H1 (cell line): Measurements from ENCODE around the gene AAMP. TPM values are rescaled to one million over a fixed set of nuclear protein-coding genes. Genes with fewer than 3 reads are reported as not detected.

Source experiments
- CTCF ChIA-PET: fragments of 300-600 bp; sonication (Branson Sonifier 250); formaldehyde crosslinking; loops from one replicate; lab custom pipeline; 2021; ENCODE audit not compliant: partially characterized antibody; lab: Charles Lee
- POLR2A ChIA-PET: fragments of 300-600 bp; sonication (Branson Sonifier 250); formaldehyde crosslinking; loops from one replicate; lab custom pipeline; 2021; ENCODE audit warnings: inconsistent platforms; ENCODE audit not compliant: partially characterized antibody; lab: Charles Lee
- DNase-seq, 2 experiments: peaks; one replicate each; pipeline versions ENCODE4 v3.0.0 to v3.0.0-alpha.2; 2010 to 2022; ENCODE audit warnings: low spot score in 2 of 2, low read depth in 1 of 2, mixed read lengths in 1 of 2
- FAIRE-seq: peaks from 2 replicates; lab custom pipeline; 2011; peaks lifted over from hg19 to GRCh38; lab: Jason Lieb, UNC
- H2AFZ ChIP-seq: 2 replicates; pipeline ENCODE4 v1.8.1; 2012; ENCODE audit warnings: low read length, inconsistent platforms
- H2AK5ac ChIP-seq: 2 replicates; pipeline ENCODE4 v1.6.1; 2013; ENCODE audit warnings: low read depth, low read length
- H2BK120ac ChIP-seq: replicated peaks from 2 replicates; pipeline ENCODE3; 2013; ENCODE audit warnings: low read depth, low read length, inconsistent platforms
- H2BK12ac ChIP-seq: 2 replicates; pipeline ENCODE4 v1.6.1; 2013; ENCODE audit warnings: low read depth, low read length
- H2BK15ac ChIP-seq: 2 replicates; pipeline ENCODE4 v1.6.1; 2013; ENCODE audit warnings: low read length
- H2BK20ac ChIP-seq: 2 replicates; pipeline ENCODE4 v1.6.1; 2013; ENCODE audit warnings: low read length
- H2BK5ac ChIP-seq: 2 replicates; pipeline ENCODE4 v1.6.1; 2013; ENCODE audit warnings: low read depth, low read length
- H3K14ac ChIP-seq: 2 replicates; pipeline ENCODE4 v1.6.1; 2013; ENCODE audit warnings: inconsistent platforms; ENCODE audit not compliant: insufficient read length
- H3K18ac ChIP-seq: 2 replicates; pipeline ENCODE4 v1.6.1; 2013; ENCODE audit warnings: low read length; ENCODE audit errors: extremely low read depth
- H3K23ac ChIP-seq: 2 replicates; pipeline ENCODE4 v1.6.1; 2013; ENCODE audit warnings: inconsistent platforms; ENCODE audit not compliant: insufficient read length
- H3K23me2 ChIP-seq: 2 replicates; pipeline ENCODE4 v1.6.1; 2013; ENCODE audit warnings: low read depth, low read length
- H3K27ac ChIP-seq: 2 replicates; pipeline ENCODE4 v1.6.1; 2011; ENCODE audit warnings: low read depth, low read length, inconsistent platforms
- H3K27me3 ChIP-seq, 4 experiments: replicated peaks in 1 of 4; 1 replicate in 1 of 4; 2 replicates in 3 of 4; pipeline versions ENCODE4 v1.6.1 to v1.8.1; 2011 to 2013; ENCODE audit warnings: low read length in 3 of 4, mild to moderate bottlenecking in 3 of 4, inconsistent platforms in 2 of 4, mixed read lengths in 2 of 4, moderate library complexity in 1 of 4; ENCODE audit not compliant: control insufficient read depth in 3 of 4, insufficient read depth in 3 of 4; ENCODE audit errors: extremely low read depth in 1 of 4
- H3K36me3 ChIP-seq, 4 experiments: 2 replicates each; pipeline versions ENCODE4 v1.6.1 to v1.8.1; 2011 to 2013; ENCODE audit warnings: mild to moderate bottlenecking in 4 of 4, low read length in 3 of 4, moderate library complexity in 2 of 4, control low read depth in 1 of 4, inconsistent platforms in 1 of 4; ENCODE audit not compliant: insufficient read depth in 4 of 4, control insufficient read depth in 2 of 4
- H3K4ac ChIP-seq: replicated peaks from 2 replicates; pipeline ENCODE3; 2013; ENCODE audit warnings: low read length, low read depth, mixed read lengths, inconsistent platforms; ENCODE audit not compliant: insufficient read length
- H3K4me1 ChIP-seq, 4 experiments: replicated peaks in 1 of 4; 1 replicate in 1 of 4; 2 replicates in 3 of 4; pipeline versions ENCODE4 v1.6.1 to v1.8.1; 2011 to 2013; ENCODE audit warnings: low read length in 3 of 4, inconsistent platforms in 2 of 4, mixed read lengths in 1 of 4; ENCODE audit not compliant: insufficient read depth in 4 of 4, control insufficient read depth in 3 of 4
- H3K4me2 ChIP-seq, 2 experiments: 2 replicates each; pipeline versions ENCODE4 v1.6.1 to v1.8.1; 2011 to 2013; ENCODE audit warnings: low read depth in 2 of 2, low read length in 2 of 2, control low read depth in 1 of 2, inconsistent platforms in 1 of 2, mild to moderate bottlenecking in 1 of 2; ENCODE audit not compliant: insufficient read depth in 1 of 2
- H3K4me3 ChIP-seq, 4 experiments: fragments of 200-600, 300-600 bp in 1 of 4; sonication (generic), shearing (Covaris generic), sonication (Bioruptor Twin) in 1 of 4; 2 replicates each; pipeline versions ENCODE4 v1.5.1 to v1.8.1; 2011 to 2016; ENCODE audit warnings: low read length in 4 of 4, low read depth in 3 of 4, control low read depth in 2 of 4, inconsistent platforms in 2 of 4, mild to moderate bottlenecking in 2 of 4, mixed read lengths in 1 of 4, moderate library complexity in 1 of 4; ENCODE audit not compliant: insufficient read depth in 2 of 4; ENCODE audit errors: extremely low read depth in 1 of 4
- H3K56ac ChIP-seq: replicated peaks from 2 replicates; pipeline ENCODE3; 2013; ENCODE audit warnings: low read depth, mild to moderate bottlenecking, mixed read lengths, low read length, inconsistent platforms; ENCODE audit not compliant: insufficient read length
- H3K79me1 ChIP-seq: 2 replicates; pipeline ENCODE4 v1.6.1; 2013; ENCODE audit warnings: low read depth, low read length, control low read depth
- H3K79me2 ChIP-seq, 2 experiments: 2 replicates each; pipeline versions ENCODE4 v1.6.1 to v1.8.1; 2012 to 2013; ENCODE audit warnings: low read length in 2 of 2, mild to moderate bottlenecking in 2 of 2, inconsistent platforms in 1 of 2; ENCODE audit not compliant: insufficient read depth in 2 of 2, control insufficient read depth in 1 of 2
- H3K9ac ChIP-seq, 4 experiments: replicated peaks in 1 of 4; 1 replicate in 1 of 4; 2 replicates in 3 of 4; pipeline versions ENCODE4 v1.6.1 to v1.8.1; 2011 to 2013; ENCODE audit warnings: low read depth in 3 of 4, low read length in 3 of 4, control low read depth in 2 of 4, mild to moderate bottlenecking in 2 of 4, moderate library complexity in 2 of 4, inconsistent platforms in 1 of 4; ENCODE audit errors: extremely low read depth in 1 of 4
- H3K9me3 ChIP-seq, 2 experiments: 2 replicates each; pipeline versions ENCODE4 v1.6.1 to v1.8.1; 2012 to 2013; ENCODE audit warnings: mild to moderate bottlenecking in 2 of 2, moderate library complexity in 2 of 2, control low read depth in 1 of 2, inconsistent platforms in 1 of 2, low read depth in 1 of 2, low read length in 1 of 2, mixed read lengths in 1 of 2; ENCODE audit not compliant: insufficient read depth in 2 of 2
- H4K20me1 ChIP-seq, 2 experiments: replicated peaks in 1 of 2; 2 replicates each; pipeline versions ENCODE3 to v1.8.1; 2011 to 2013; ENCODE audit warnings: inconsistent platforms in 2 of 2, low read length in 2 of 2, mild to moderate bottlenecking in 1 of 2; ENCODE audit not compliant: insufficient read depth in 2 of 2, control insufficient read depth in 1 of 2
- H4K5ac ChIP-seq: 2 replicates; pipeline ENCODE4 v1.6.1; 2013; ENCODE audit warnings: low read length, low read depth, mixed read lengths, inconsistent platforms; ENCODE audit not compliant: insufficient read length
- H4K8ac ChIP-seq: 2 replicates; pipeline ENCODE4 v1.8.0; 2013; ENCODE audit warnings: mild to moderate bottlenecking, moderate library complexity, low read length, inconsistent platforms; ENCODE audit not compliant: insufficient read depth; ENCODE audit errors: extremely low read depth
- H4K91ac ChIP-seq: replicated peaks from 2 replicates; pipeline ENCODE3; 2013; ENCODE audit warnings: low read length, mixed read lengths, inconsistent platforms; ENCODE audit not compliant: insufficient read length
- ASH2L ChIP-seq: fragments of 200-600, 300-600 bp; sonication (generic); IDR thresholded peaks from one replicate; pipeline ENCODE4 v1.7.1; 2017; ENCODE audit warnings: low read length
- BACH1 ChIP-seq: IDR thresholded peaks from 2 replicates; pipeline ENCODE4 v1.6.1; 2012; ENCODE audit warnings: low read length, improper control_type of control experiment
- CBX5 ChIP-seq: fragments of 300-800, 300-1000 bp; sonication (generic); IDR thresholded peaks from 2 replicates; pipeline ENCODE4 v1.7.1; 2016; ENCODE audit warnings: antibody characterized with exemption, low read length, low read depth
- CHD1 ChIP-seq: IDR thresholded peaks from 2 replicates; pipeline ENCODE4 v1.6.1; 2012; ENCODE audit warnings: low read depth, low read length, improper control_type of control experiment
- CHD2 ChIP-seq: IDR thresholded peaks from 2 replicates; pipeline ENCODE4 v1.6.1; 2012; ENCODE audit warnings: low read length, improper control_type of control experiment
- EP300 ChIP-seq, 2 experiments: IDR thresholded peaks; 1 replicate in 1 of 2; 2 replicates in 1 of 2; pipeline ENCODE4 v1.6.1; 2011 to 2012; ENCODE audit warnings: low read depth in 2 of 2, low read length in 2 of 2, mild to moderate bottlenecking in 2 of 2, borderline replicate concordance in 1 of 2, inconsistent platforms in 1 of 2, moderate library complexity in 1 of 2
- HDAC2 ChIP-seq, 2 experiments: fragments of 300-600 bp in 1 of 2; sonication (generic) in 1 of 2; IDR thresholded peaks; 2 replicates each; pipeline ENCODE4 v1.6.1; 2011 to 2012; ENCODE audit warnings: low read depth in 2 of 2, low read length in 2 of 2, mild to moderate bottlenecking in 2 of 2, moderate library complexity in 2 of 2, borderline replicate concordance in 1 of 2, inconsistent platforms in 1 of 2
- POLR2A ChIP-seq, 2 experiments: IDR thresholded peaks; 1 replicate in 1 of 2; 2 replicates in 1 of 2; pipeline ENCODE4 v1.6.1; 2011; ENCODE audit warnings: low read depth in 2 of 2, low read length in 2 of 2, mild to moderate bottlenecking in 2 of 2; ENCODE audit errors: control extremely low read depth in 1 of 2
- SIX5 ChIP-seq: IDR thresholded peaks from 2 replicates; pipeline ENCODE4 v1.6.1; 2011; ENCODE audit warnings: mild to moderate bottlenecking, low read depth, low read length
- SRF ChIP-seq: IDR thresholded peaks from 2 replicates; pipeline ENCODE4 v1.6.1; 2011; ENCODE audit warnings: mild to moderate bottlenecking, low read depth, low read length, moderate library complexity
- WGBS, 2 experiments: shearing (Covaris generic) in 1 of 2; methylation state at CpG; one replicate each; pipeline versions ENCODE4 v1.1.6 to v1.1.7; 2013 to 2015; ENCODE audit warnings: low lambda C conversion rate in 2 of 2, mixed read lengths in 2 of 2, inconsistent platforms in 1 of 2, low coverage in 1 of 2, missing lambda C conversion rate in 1 of 2; ENCODE audit not compliant: insufficient replicate concordance in 2 of 2, insufficient coverage in 1 of 2, insufficient read length in 1 of 2; ENCODE audit errors: extremely low coverage in 1 of 2, missing lambda C conversion rate in 1 of 2; 5-methylcytosine and 5-hydroxymethylcytosine counted together
- polyA plus RNA-seq, 7 experiments: library from polyadenylated mRNA; depleted of rRNA in 3 of 7; stranded (reverse) in 5 of 7; unstranded in 2 of 7; fragments of >200 nt in 5 of 7; fragments of 200-250 nt in 2 of 7; gene quantifications; 1 replicate in 5 of 7; 2 replicates in 1 of 7; 4 replicates in 1 of 7; pipeline versions ENCODE4 v1.2.1 to v1.2.3, GENCODE V29; 2011 to 2013; ENCODE audit warnings: missing spikeins in 2 of 7, mixed read lengths in 2 of 7
- total RNA-seq: library from RNA; stranded (reverse); fragmentation: NEBNext Ultra II Directional; extraction: Animal tissue kit (Norgen Biotek cat#: 25700); gene quantifications from 2 replicates; pipeline ENCODE4 v1.2.1, GENCODE V29; 2021
- TF ChIP-seq, protein P1 (sequence below): IDR thresholded peaks from 2 replicates; pipeline ENCODE4 v1.6.1; 2011; ENCODE audit warnings: low read length, improper control_type of control experiment

AAMP gene
- total and polyA plus RNA-seq, 2 of the 8 experiments (the other 6 are each of a cell fraction or from before 2014, with no cell fraction given) = 119 to 125 TPM

DNA sequence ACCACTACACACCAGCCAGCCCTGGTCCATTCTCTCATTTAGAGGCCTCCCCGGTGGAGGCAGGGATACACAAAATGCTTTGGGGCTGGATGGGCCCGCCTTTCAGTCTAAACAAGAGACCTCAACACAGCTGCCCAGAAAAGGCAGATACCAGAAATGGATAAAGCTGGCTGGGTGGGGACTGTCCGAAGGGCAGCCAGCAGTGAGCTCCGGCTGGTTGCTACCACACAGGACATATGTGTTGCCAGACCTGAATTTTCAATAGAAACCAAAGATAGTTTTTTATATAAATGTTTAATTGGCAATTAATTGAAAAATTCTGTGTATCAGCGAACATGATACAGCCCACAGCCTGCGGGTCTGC is 7.7 kb downstream of the AAMP start:
- no peak overlapping the region; the same call in 1 of the 2 replicates for H2BK5ac ChIP-seq
- H4K91ac ChIP-seq = no peak overlapping the region
- H2BK120ac ChIP-seq = no peak overlapping the region
- H3K9ac ChIP-seq = no peak overlapping the region
- no peak overlapping the region for H2AK5ac ChIP-seq
- FAIRE-seq = no peak
- CTCF ChIA-PET = interaction anchor here (0.6 to 9.0 kb wide), 3 partner anchors 11 to 188 kb away, joined by 3 to 81 read pairs (median 4); partner anchors contain the start of genes AAMP and PNKD
- H3K4me1 ChIP-seq = peaks cover 3 to 22% (median 15%) of the 10 kb centered on the region in 4 experiments
- H3K4me3 ChIP-seq = no peak overlapping the region
- WGBS, 2 experiments = 93% methylated on average over 6 of the region's 6 CpGs; no CpG with 5 or more reads in 1 of the 2 experiments
- DNase-seq = no peak
- no peak overlapping the region for H4K8ac ChIP-seq
- no peaks in the 10 kb centered on the region for H3K23me2 ChIP-seq
- no peak overlapping the region for H3K14ac ChIP-seq
- no peaks in the 10 kb centered on the region for H3K27me3 ChIP-seq
- H2BK12ac ChIP-seq = no peak overlapping the region
- TF ChIP-seq BACH1 = no peak
- TF ChIP-seq SRF = no peak
- TF ChIP-seq CBX5 = no peak
- no peak for TF ChIP-seq EP300 (IDR thresholded peaks at IDR 0.05; ENCODE audit: borderline replicate concordance in 1 of 2, low read depth in 2 of 2, low read length in 2 of 2)
- TF ChIP-seq ASH2L = no peak
- no peak for TF ChIP-seq CHD1
- no peak for TF ChIP-seq HDAC2 (IDR thresholded peaks at IDR 0.05; ENCODE audit: borderline replicate concordance in 1 of 2, low read depth in 2 of 2, low read length in 2 of 2)
- TF ChIP-seq, protein P1, sequence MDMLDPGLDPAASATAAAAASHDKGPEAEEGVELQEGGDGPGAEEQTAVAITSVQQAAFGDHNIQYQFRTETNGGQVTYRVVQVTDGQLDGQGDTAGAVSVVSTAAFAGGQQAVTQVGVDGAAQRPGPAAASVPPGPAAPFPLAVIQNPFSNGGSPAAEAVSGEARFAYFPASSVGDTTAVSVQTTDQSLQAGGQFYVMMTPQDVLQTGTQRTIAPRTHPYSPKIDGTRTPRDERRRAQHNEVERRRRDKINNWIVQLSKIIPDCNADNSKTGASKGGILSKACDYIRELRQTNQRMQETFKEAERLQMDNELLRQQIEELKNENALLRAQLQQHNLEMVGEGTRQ = no peak
- no peak for TF ChIP-seq POLR2A (IDR thresholded peaks at IDR 0.05; ENCODE audit: control extremely low read depth in 1 of 2, low read depth in 2 of 2, low read length in 2 of 2)
- no peak for TF ChIP-seq CHD2
- no peak for TF ChIP-seq SIX5
- H3K79me1 ChIP-seq = no peaks in the 10 kb centered on the region; the same call in 1 of the 2 replicates
- H2BK15ac ChIP-seq = no peak overlapping the region
- H3K9me3 ChIP-seq = no peaks in the 10 kb centered on the region
- no peak overlapping the region for H3K27ac ChIP-seq
- H2AFZ ChIP-seq = no peak overlapping the region
- no peaks in the 10 kb centered on the region for H3K79me2 ChIP-seq
- no peak overlapping the region for H3K4me2 ChIP-seq
- H3K36me3 ChIP-seq = peaks cover 15 to 35% (median 20%) of the 10 kb centered on the region in 4 experiments; a peak in 7 of 8 replicates
- peaks cover 0 to 14% of the 10 kb centered on the region in 2 experiments for H4K20me1 ChIP-seq
- H3K56ac ChIP-seq = no peak overlapping the region
- H3K23ac ChIP-seq = no peak overlapping the region
- no peak overlapping the region for H3K4ac ChIP-seq
- no peak overlapping the region for H2BK20ac ChIP-seq
- POLR2A ChIA-PET = interaction anchor here (0.9 to 3.7 kb wide), 4 partner anchors 9 to 306 kb away, joined by 3 to 29 read pairs (median 5); partner anchors contain the start of genes AAMP, PNKD and USP37
- H4K5ac ChIP-seq = no peak overlapping the region
- H3K18ac ChIP-seq = no peak overlapping the region
